HG03469 (cell line): ENCODE results near the gene SSR4.

Source experiments
- ATAC-seq: cut with Tn5 transposase; IDR thresholded peaks from one replicate; pipeline ENCODE4 v1.9.1; 2021; ENCODE audit warnings: mild to moderate bottlenecking, moderate library complexity, moderate number of reproducible peaks; ENCODE audit not compliant: unreplicated experiment

SSR4 gene

DNA sequence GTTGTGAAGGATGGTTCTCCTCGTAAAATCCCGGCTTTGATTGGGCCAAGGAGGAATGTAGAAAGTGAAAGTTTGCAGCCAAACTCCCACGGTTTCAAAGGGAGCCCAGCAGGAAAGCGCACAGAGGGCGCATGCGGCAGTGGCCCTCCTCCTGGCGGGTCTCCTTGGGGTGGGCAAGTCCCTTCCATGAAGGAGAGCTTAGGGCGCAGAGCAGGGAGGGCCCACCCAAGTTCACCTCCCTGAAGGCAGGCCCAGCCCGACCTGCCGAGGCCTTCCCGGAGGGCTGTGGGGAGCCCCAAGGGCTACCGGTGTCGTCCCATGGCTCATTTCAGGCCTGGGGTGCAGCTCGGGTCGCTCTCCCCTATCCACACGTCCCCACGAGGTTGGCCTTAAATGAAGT is 33.8 kb downstream of the SSR4 start:
- ATAC-seq, result no peak

DNA sequence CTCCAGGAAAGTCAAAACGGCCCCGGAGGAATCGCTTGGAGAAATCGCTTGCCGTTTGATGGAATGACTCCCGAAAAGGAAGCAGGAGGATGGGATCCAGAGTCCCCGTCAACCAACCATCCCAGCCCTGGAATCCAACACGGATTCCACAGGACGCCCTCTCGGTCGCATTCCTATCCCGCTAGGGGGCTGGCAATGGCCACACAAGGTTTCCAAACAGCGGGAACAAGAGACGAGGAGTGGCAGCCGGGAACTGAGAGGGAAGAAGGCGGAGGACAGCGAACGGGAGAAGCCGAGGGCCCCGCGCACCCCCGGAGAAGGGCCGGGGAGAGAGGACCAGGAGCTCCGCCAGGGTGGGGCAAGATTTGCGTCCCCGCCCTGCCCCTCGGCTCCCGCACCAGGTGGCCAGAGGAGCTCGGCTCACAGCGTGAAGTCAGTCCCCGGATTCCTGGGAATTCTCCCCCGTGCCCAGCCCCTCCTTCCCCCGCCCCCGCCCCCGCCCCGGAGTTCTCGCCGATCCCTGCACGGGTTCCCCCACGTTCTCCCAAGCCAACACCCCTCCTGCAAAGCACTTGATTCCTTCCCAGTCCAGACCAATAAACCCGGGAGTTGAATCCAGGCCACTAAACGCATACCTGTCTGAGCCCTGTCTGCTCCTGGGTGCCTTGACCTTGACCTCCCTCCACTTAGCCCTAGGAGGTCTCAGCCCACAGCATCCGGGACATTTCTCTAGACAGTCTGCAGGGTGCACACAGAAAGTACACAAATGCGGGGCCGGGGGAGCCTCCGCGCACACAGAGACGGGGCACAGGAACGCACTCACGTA is 34.5 kb downstream of the SSR4 start:
- ATAC-seq, result no peak

- ATAC-seq, result no peak
Observed at GRCh38 chrX:153829549-153829798, 35.0 kb downstream of the SSR4 start.

DNA sequence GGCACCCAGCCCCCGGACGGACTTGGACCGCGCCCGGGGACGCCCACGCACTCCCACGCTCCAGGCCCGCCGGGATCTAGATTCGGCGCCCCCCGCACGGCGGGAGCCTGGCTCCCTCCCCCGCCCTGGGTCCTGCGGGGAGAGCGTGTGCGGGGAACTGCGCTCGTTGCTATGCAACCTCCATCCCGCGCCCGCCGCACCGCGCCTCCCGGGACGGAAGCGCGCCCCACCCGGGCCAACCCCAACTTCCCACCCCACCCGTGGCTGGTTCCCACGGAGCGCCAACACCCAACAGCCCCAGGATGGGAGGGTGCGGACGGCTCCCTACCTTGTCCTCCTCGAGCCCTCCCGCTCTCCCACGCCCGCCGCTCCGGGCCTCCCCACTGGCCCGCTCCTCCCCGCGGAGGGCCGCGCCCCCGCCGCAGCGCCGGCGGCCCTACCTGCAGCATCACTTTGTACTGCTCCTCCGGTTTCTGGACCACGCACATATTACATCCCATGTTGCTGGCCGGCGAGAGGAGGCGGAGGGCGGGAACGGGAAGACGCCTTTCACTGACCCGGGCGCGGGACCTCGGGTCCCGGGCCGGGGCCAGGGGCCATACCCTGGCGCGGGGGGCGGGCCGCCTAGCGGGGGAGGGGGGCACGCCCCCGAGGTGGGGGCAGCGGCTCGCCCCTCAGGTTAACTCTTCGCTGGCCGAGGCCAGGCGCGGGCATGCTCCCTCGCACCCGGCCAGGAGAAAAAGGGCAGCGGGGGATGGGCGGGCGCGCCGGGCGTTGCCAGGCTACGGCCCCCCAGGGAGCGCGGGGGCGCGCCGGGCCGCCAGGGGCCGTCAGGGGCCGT is 35.6 kb downstream of the SSR4 start, which contains the start of gene PDZD4:
Gene PDZD4 (minus strand): TSS at position 746 of the 841 bp plus-strand sequence. CDS start 246 bp downstream, at position 500.
- no peak for ATAC-seq

GRCh38 chrX:153830640-153831428 is 36.4 kb downstream of the SSR4 start:
- ATAC-seq, result no peak

- no peak for ATAC-seq
Observed at GRCh38 chrX:153831429-153832150, 37.1 kb downstream of the SSR4 start.

GRCh38 chrX:153832728-153833127 is 38.3 kb downstream of the SSR4 start:
- ATAC-seq, result no peak

- ATAC-seq, result no peak
Observed at GRCh38 chrX:153836921-153837320, 42.5 kb downstream of the SSR4 start.

DNA sequence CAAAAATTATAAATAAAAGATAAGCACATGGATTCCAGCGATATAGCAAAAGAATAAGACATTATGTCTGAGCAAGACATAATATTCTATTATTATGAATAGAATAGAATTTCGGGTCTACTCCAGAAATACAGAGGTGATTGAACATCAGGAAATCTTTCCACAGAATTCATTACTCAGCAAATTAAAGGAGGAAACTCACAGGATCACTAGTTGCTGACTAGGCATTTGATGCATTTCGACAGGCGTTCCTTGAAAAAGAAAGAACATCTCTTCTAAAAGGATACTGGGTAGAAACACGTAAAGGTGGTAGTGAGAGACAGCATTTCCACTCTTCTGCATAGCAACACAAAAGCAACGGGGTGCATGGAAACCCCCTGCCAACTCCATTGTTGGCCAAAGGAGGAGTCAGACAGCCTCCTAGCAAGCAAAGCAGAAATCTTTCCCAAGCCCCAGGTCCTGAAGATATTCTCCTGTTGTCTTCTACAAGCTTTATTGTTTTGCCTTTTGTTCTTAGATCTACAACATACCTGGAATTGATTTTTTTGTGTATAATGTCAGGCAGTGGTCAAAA is 50.1 kb downstream of the SSR4 start:
- ATAC-seq, result no peak

- ATAC-seq, result no peak
Observed at GRCh38 chrX:153845195-153845594, 50.7 kb downstream of the SSR4 start.

DNA sequence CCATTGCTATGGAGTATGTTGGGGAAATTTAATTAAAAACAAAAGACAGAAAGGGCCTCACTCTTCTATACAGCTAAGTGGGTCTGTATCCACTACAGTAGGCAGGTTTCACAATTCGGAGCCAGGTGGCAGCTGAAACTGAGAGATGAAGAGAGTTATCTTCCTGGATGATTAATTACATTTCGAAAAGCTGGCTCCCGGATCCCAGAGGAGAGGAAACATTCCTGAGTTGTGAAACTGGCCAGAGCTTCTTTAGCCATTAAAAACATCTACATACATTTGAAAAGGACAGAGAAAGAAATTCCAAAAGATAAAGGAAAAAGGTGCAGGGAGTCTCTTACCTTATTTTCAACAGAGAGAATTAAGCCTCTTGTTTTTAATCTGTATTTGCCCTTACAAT is 51.4 kb downstream of the SSR4 start:
- ATAC-seq, result no peak
